Measurements from ENCODE around the gene SLC27A2. TPM values are rescaled to one million over a fixed set of nuclear protein-coding genes. Genes with fewer than 3 reads are reported as not detected.
"Not testable (repeated sequence)": the region's sequence is repeated elsewhere in the genome, so short reads cannot be mapped to it uniquely, and the experiment has no call there.

SLC27A2 gene
- total RNA-seq (10 to 100 TPM in 1 of 5 experiments, under 1 TPM in 4; 0.34 to 28.2 (median 0.54) TPM), polyA plus RNA-seq (under 1 TPM; 0.17 to 0.38 TPM), total RNA-seq (not detected)

GRCh38 chr15:50181969-50182218 lies at the start of gene SLC27A2:
Gene SLC27A2, plus strand, starts transcription at chr15:50182196. Its CDS starts 232 bp downstream, at chr15:50182428.
- peaks cover 7 to 56% (median 12%) of the 10 kb centered on the region in 7 donors for H3K4me1 Mint-ChIP-seq
- intact Hi-C loops (cut with micrococcal nuclease): loop anchor here (1.0 to 10.0 kb wide), 12 partner anchors 65 to 1304 kb away; partner anchors contain the start of genes AP4E1 (in 2 of the 2), EID1 (in 1 of the 2), FAM227B (in 1 of the 2) and GABPB1 (in 1 of the 2)
- peak within 1 kb of the TSS; percentile 67 for H3K4me3 ChIP-seq (ENCODE audit: low read length)
- peaks cover 0 to 5% (median 0%) of the 10 kb centered on the region in 5 donors for H3K36me3 Mint-ChIP-seq
- no peaks in the 10 kb centered on the region for H3K9me3 Mint-ChIP-seq
- ChIA-PET CTCF (interaction anchor here (1.0 kb wide), 1 partner anchor 137 kb away, joined by 4 read pairs; no protein-coding TSS in a partner anchor), POLR2A (no interaction called here)
- no peaks in the 10 kb centered on the region for H3K36me3 ChIP-seq (ENCODE audit: control insufficient read depth in 2 of 3, insufficient read depth in 3 of 3, low read length in 3 of 3)
- H3K9me3 ChIP-seq (ENCODE audit: control insufficient read depth in 2 of 3, low read length in 3 of 3): no peaks in the 10 kb centered on the region
- DNase-seq (peak in 1 of 9 donors; percentile 31), ATAC-seq (peak; percentile 75)
- no peak within 1 kb of the TSS for H3K27ac ChIP-seq (ENCODE audit: low read depth, low read length)
- peaks cover 0 to 52% (median 38%) of the 10 kb centered on the region in 5 donors for H3K27me3 Mint-ChIP-seq
- H3K4me3 Mint-ChIP-seq: peak within 1 kb of the TSS; percentile 82 to 98 (median 90)
- peak within 1 kb of the TSS in 3 of 9 donors; percentile 39 to 85 (median 54) for H3K27ac Mint-ChIP-seq
- no peaks in the 10 kb centered on the region for H3K27me3 ChIP-seq (ENCODE audit: control insufficient read depth in 2 of 2, insufficient read depth in 2 of 2, low read length in 2 of 2)
- peaks cover 0 to 6% of the 10 kb centered on the region in 2 donors for H3K4me1 ChIP-seq (ENCODE audit: control insufficient read depth in 2 of 2, insufficient read depth in 2 of 2, low read length in 2 of 2)

- peaks cover 0 to 22% (median 7%) of the 10 kb centered on the region in 5 donors for H3K27me3 Mint-ChIP-seq
- CTCF ChIA-PET; H3K4me3 Mint-ChIP-seq; POLR2A ChIA-PET; DNase-seq; H3K4me3 ChIP-seq (ENCODE audit: low read length); H3K36me3 ChIP-seq (ENCODE audit: control insufficient read depth in 2 of 3, insufficient read depth in 3 of 3, low read length in 3 of 3); H3K27ac ChIP-seq (ENCODE audit: low read depth, low read length); intact Hi-C loops (cut with micrococcal nuclease); ATAC-seq; H3K27me3 ChIP-seq (ENCODE audit: control insufficient read depth in 2 of 2, insufficient read depth in 2 of 2, low read length in 2 of 2); H3K9me3 ChIP-seq (ENCODE audit: control insufficient read depth in 2 of 3, low read length in 3 of 3); H3K4me1 ChIP-seq (ENCODE audit: control insufficient read depth in 2 of 2, insufficient read depth in 2 of 2, low read length in 2 of 2): not testable (repeated sequence)
- H3K9me3 Mint-ChIP-seq: peaks cover 0 to 20% (median 2%) of the 10 kb centered on the region in 11 donors
- H3K27ac Mint-ChIP-seq: peak overlapping the region in 1 of 9 donors; percentile 56
- peaks cover 0 to 24% (median 0%) of the 10 kb centered on the region in 5 donors for H3K36me3 Mint-ChIP-seq
- H3K4me1 Mint-ChIP-seq: peaks cover 0 to 37% (median 0%) of the 10 kb centered on the region in 7 donors
Measured at GRCh38 chr15:50132251-50132984, 49.6 kb upstream of the SLC27A2 start.

- Histone ChIP-seq H3K9me3 (ENCODE audit: control insufficient read depth in 2 of 3, low read length in 3 of 3) (no peaks in the 10 kb centered on the region), H3K36me3 (ENCODE audit: control insufficient read depth in 2 of 3, insufficient read depth in 3 of 3, low read length in 3 of 3) (no peaks in the 10 kb centered on the region), H3K27ac (ENCODE audit: low read depth, low read length) (no peak overlapping the region), H3K4me3 (ENCODE audit: low read length) (no peak overlapping the region), H3K4me1 (ENCODE audit: control insufficient read depth in 2 of 2, insufficient read depth in 2 of 2, low read length in 2 of 2) (no peaks in the 10 kb centered on the region), H3K27me3 (ENCODE audit: control insufficient read depth in 2 of 2, insufficient read depth in 2 of 2, low read length in 2 of 2) (no peaks in the 10 kb centered on the region)
- Mint-ChIP-seq H3K27me3 (peaks cover 0 to 23% (median 10%) of the 10 kb centered on the region in 5 donors), H3K27ac (peak overlapping the region in 1 of 9 donors; percentile 84), H3K36me3 (peaks cover 0 to 20% (median 0%) of the 10 kb centered on the region in 5 donors), H3K9me3 (peaks cover 0 to 15% (median 2%) of the 10 kb centered on the region in 11 donors), H3K4me3 (peak overlapping the region in 1 of 10 donors; percentile 59), H3K4me1 (peaks cover 0 to 44% (median 0%) of the 10 kb centered on the region in 7 donors)
- peak; percentile 88 for ATAC-seq
- ChIA-PET CTCF (interaction anchor here (1.1 kb wide), 1 partner anchor 11 kb away, joined by 3 read pairs; no protein-coding TSS in a partner anchor), POLR2A (no interaction called here)
- intact Hi-C loops (cut with micrococcal nuclease): loop anchor here in 1 of 2 donors (1.0 to 5.0 kb wide), 5 partner anchors 15 to 774 kb away; partner anchors contain the start of genes AP4E1 and ATP8B4
- no peak for DNase-seq
Measured at GRCh38 chr15:50134524-50135024, 47.4 kb upstream of the SLC27A2 start.

- Histone ChIP-seq H3K27me3 (ENCODE audit: control insufficient read depth in 2 of 2, insufficient read depth in 2 of 2, low read length in 2 of 2) (no peaks in the 10 kb centered on the region), H3K27ac (ENCODE audit: low read depth, low read length) (no peak overlapping the region), H3K4me1 (ENCODE audit: control insufficient read depth in 2 of 2, insufficient read depth in 2 of 2, low read length in 2 of 2) (no peaks in the 10 kb centered on the region), H3K9me3 (ENCODE audit: control insufficient read depth in 2 of 3, low read length in 3 of 3) (no peaks in the 10 kb centered on the region), H3K4me3 (ENCODE audit: low read length) (no peak overlapping the region), H3K36me3 (ENCODE audit: control insufficient read depth in 2 of 3, insufficient read depth in 3 of 3, low read length in 3 of 3) (no peaks in the 10 kb centered on the region)
- CTCF ChIA-PET: no interaction called here
- peak in 1 of 9 donors; percentile 62 for DNase-seq
- Mint-ChIP-seq H3K9me3 (peaks cover 0 to 15% (median 2%) of the 10 kb centered on the region in 11 donors), H3K27ac (peak overlapping the region in 1 of 9 donors; percentile 84), H3K4me1 (peaks cover 0 to 45% (median 0%) of the 10 kb centered on the region in 7 donors), H3K27me3 (peaks cover 0 to 19% (median 10%) of the 10 kb centered on the region in 5 donors), H3K4me3 (peak overlapping the region in 1 of 10 donors; percentile 74), H3K36me3 (peaks cover 0 to 18% (median 0%) of the 10 kb centered on the region in 5 donors)
- POLR2A ChIA-PET: no interaction called here
- intact Hi-C loops (cut with micrococcal nuclease): loop anchor here in 1 of 2 donors (1.0 to 5.0 kb wide), 5 partner anchors 16 to 773 kb away; partner anchors contain the start of genes AP4E1 and ATP8B4
- peak; percentile 62 for ATAC-seq
Measured at GRCh38 chr15:50135031-50135551, 46.9 kb upstream of the SLC27A2 start.

- Histone ChIP-seq H3K27me3 (ENCODE audit: control insufficient read depth in 2 of 2, insufficient read depth in 2 of 2, low read length in 2 of 2) (no peaks in the 10 kb centered on the region), H3K4me1 (ENCODE audit: control insufficient read depth in 2 of 2, insufficient read depth in 2 of 2, low read length in 2 of 2) (no peaks in the 10 kb centered on the region), H3K36me3 (ENCODE audit: control insufficient read depth in 2 of 3, insufficient read depth in 3 of 3, low read length in 3 of 3) (no peaks in the 10 kb centered on the region), H3K27ac (ENCODE audit: low read depth, low read length) (no peak overlapping the region), H3K9me3 (ENCODE audit: control insufficient read depth in 2 of 3, low read length in 3 of 3) (no peaks in the 10 kb centered on the region), H3K4me3 (ENCODE audit: low read length) (no peak overlapping the region)
- peak overlapping the region in 1 of 10 donors; percentile 56 for H3K4me3 Mint-ChIP-seq
- no peak for ATAC-seq
- H3K9me3 Mint-ChIP-seq: peaks cover 0 to 8% (median under 1%) of the 10 kb centered on the region in 11 donors
- H3K36me3 Mint-ChIP-seq: peaks cover 0 to 14% (median 0%) of the 10 kb centered on the region in 5 donors
- peak in 1 of 9 donors; percentile 50 for DNase-seq
- H3K4me1 Mint-ChIP-seq: peaks cover 0 to 49% (median 0%) of the 10 kb centered on the region in 7 donors
- ChIA-PET POLR2A (no interaction called here), CTCF (interaction anchor here (0.6 kb wide), 1 partner anchor 842 kb away, joined by 3 read pairs; no protein-coding TSS in a partner anchor)
- intact Hi-C loops (cut with micrococcal nuclease): loop anchor here in 1 of 2 donors (1.0 to 5.0 kb wide), 3 partner anchors 30 to 135 kb away; no protein-coding TSS in a partner anchor
- H3K27me3 Mint-ChIP-seq: peaks cover 0 to 17% (median 8%) of the 10 kb centered on the region in 5 donors
- peak overlapping the region in 1 of 9 donors; percentile 93 for H3K27ac Mint-ChIP-seq
Measured at GRCh38 chr15:50137330-50137761, 44.6 kb upstream of the SLC27A2 start.

- Histone ChIP-seq H3K36me3 (ENCODE audit: control insufficient read depth in 2 of 3, insufficient read depth in 3 of 3, low read length in 3 of 3) (no peaks in the 10 kb centered on the region), H3K4me1 (ENCODE audit: control insufficient read depth in 2 of 2, insufficient read depth in 2 of 2, low read length in 2 of 2) (no peaks in the 10 kb centered on the region), H3K9me3 (ENCODE audit: control insufficient read depth in 2 of 3, low read length in 3 of 3) (no peaks in the 10 kb centered on the region), H3K4me3 (ENCODE audit: low read length) (no peak overlapping the region), H3K27me3 (ENCODE audit: control insufficient read depth in 2 of 2, insufficient read depth in 2 of 2, low read length in 2 of 2) (no peaks in the 10 kb centered on the region), H3K27ac (ENCODE audit: low read depth, low read length) (no peak overlapping the region)
- H3K27me3 Mint-ChIP-seq: peaks cover 0 to 13% (median 3%) of the 10 kb centered on the region in 5 donors
- H3K4me1 Mint-ChIP-seq: peaks cover 0 to 49% (median 0%) of the 10 kb centered on the region in 7 donors
- POLR2A ChIA-PET: no interaction called here
- H3K27ac Mint-ChIP-seq: peak overlapping the region in 1 of 9 donors; percentile 93
- H3K9me3 Mint-ChIP-seq: peaks cover 0 to 4% (median 0%) of the 10 kb centered on the region in 11 donors
- no peak for ATAC-seq
- intact Hi-C loops (cut with micrococcal nuclease): loop anchor here in 1 of 2 donors (1.0 to 5.0 kb wide), 3 partner anchors 31 to 136 kb away; no protein-coding TSS in a partner anchor
- H3K4me3 Mint-ChIP-seq: no peak overlapping the region
- H3K36me3 Mint-ChIP-seq: peaks cover 0 to 10% (median 0%) of the 10 kb centered on the region in 5 donors
- CTCF ChIA-PET: no interaction called here
- DNase-seq: no peak
Measured at GRCh38 chr15:50137893-50138292, 44.1 kb upstream of the SLC27A2 start.
